HepG2 (cell line): ENCODE measurements around the gene ASXL1. TPM values are rescaled to one million over a fixed set of nuclear protein-coding genes. Genes with fewer than 3 reads are reported as not detected.

Experiments used
- ATM ChIP-seq: fragments of 450-650 bp; IDR thresholded peaks from 2 replicates; pipeline ENCODE4 v1.7.1; 2017; ENCODE audit warnings: mild to moderate bottlenecking, borderline replicate concordance
- EP300 ChIP-seq, 3 experiments: sonication (generic) in 1 of 3; formaldehyde crosslinking in 1 of 3; IDR thresholded peaks; 2 replicates each; pipeline versions ENCODE4 v1.5.1 to v1.6.1; 2011 to 2020; ENCODE audit warnings: low read depth in 2 of 3, low read length in 2 of 3, borderline replicate concordance in 1 of 3, improper control_type of control experiment in 1 of 3, mild to moderate bottlenecking in 1 of 3, missing genetic modification reagents in 1 of 3, moderate library complexity in 1 of 3
- GTF3A ChIP-seq: sonication (generic); formaldehyde crosslinking; conservative IDR thresholded peaks from 2 replicates; pipeline ENCODE4 v1.4.0; 2020; ENCODE audit warnings: mild to moderate bottlenecking, missing genetic modification reagents
- HMG20A ChIP-seq: IDR thresholded peaks from 2 replicates; pipeline ENCODE4 v1.6.1; 2016; ENCODE audit warnings: borderline replicate concordance
- HNRNPLL ChIP-seq: fragments of 200-400 bp; formaldehyde crosslinking; IDR thresholded peaks from 2 replicates; pipeline ENCODE4 v1.6.1; 2017; ENCODE audit warnings: mild to moderate bottlenecking, low read depth, low read length; ENCODE audit not compliant: poor library complexity, severe bottlenecking
- JUN ChIP-seq: sonication (generic); formaldehyde crosslinking; IDR thresholded peaks from 2 replicates; pipeline ENCODE4 v1.4.0; 2020; ENCODE audit warnings: mild to moderate bottlenecking, missing genetic modification reagents
- MED1 ChIP-seq: sonication (generic); formaldehyde crosslinking; IDR thresholded peaks from 2 replicates; pipeline ENCODE4 v1.4.0; 2020; ENCODE audit warnings: missing genetic modification reagents
- MXI1 ChIP-seq: IDR thresholded peaks from 3 replicates; pipeline ENCODE4 v1.6.1; 2012; ENCODE audit warnings: low read depth, low read length, inconsistent platforms, borderline replicate concordance
- PHF5A ChIP-seq: IDR thresholded peaks from one replicate; pipeline ENCODE4 v1.6.1; 2018; ENCODE audit warnings: low read depth, missing genetic modification reagents; ENCODE audit not compliant: unreplicated experiment
- THAP11 ChIP-seq: IDR thresholded peaks from 2 replicates; pipeline ENCODE4 v1.6.1; 2016; ENCODE audit warnings: missing biosample characterization, missing genetic modification reagents
- ZBTB49 ChIP-seq: sonication (generic); formaldehyde crosslinking; IDR thresholded peaks from 2 replicates; pipeline ENCODE4 v1.4.0; 2020; ENCODE audit warnings: missing genetic modification reagents, borderline replicate concordance
- ZNF24 ChIP-seq: fragments of 450-650 bp; IDR thresholded peaks from 2 replicates; pipeline ENCODE4 v1.6.1; 2017; ENCODE audit warnings: antibody characterized with exemption, mild to moderate bottlenecking
- ZNF644 ChIP-seq: IDR thresholded peaks from 2 replicates; pipeline ENCODE4 v1.6.1; 2016; ENCODE audit warnings: low read depth
- polyA plus RNA-seq, 8 experiments: library from polyadenylated mRNA; depleted of rRNA in 3 of 8; stranded (reverse) in 7 of 8; unstranded in 1 of 8; fragments of >200 nt; fragmentation: Illumina TruSeq in 4 of 8; extraction: Trizol in 4 of 8; gene quantifications; 2 replicates each; pipeline versions ENCODE4 v1.2.1 to v1.2.3, GENCODE V29; 2011 to 2016; ENCODE audit warnings: low read depth in 4 of 8, missing spikeins in 1 of 8, mixed read lengths in 1 of 8; ENCODE audit not compliant: insufficient read depth in 1 of 8
- total RNA-seq, 5 experiments: library from RNA; depleted of rRNA; stranded (reverse); fragments of >200 nt; fragmentation: Illumina TruSeq; extraction: Trizol; gene quantifications; 2 replicates each; pipeline ENCODE4 v1.2.3, GENCODE V29; 2016; ENCODE audit warnings: low read depth in 1 of 5
- TF ChIP-seq, protein P1 (sequence below): sonication (generic); formaldehyde crosslinking; IDR thresholded peaks from 2 replicates; pipeline ENCODE4 v1.5.1; 2020; ENCODE audit warnings: missing genetic modification reagents, mild to moderate bottlenecking, borderline replicate concordance
- TF ChIP-seq, protein P2 (sequence below): sonication (generic); formaldehyde crosslinking; IDR thresholded peaks from 2 replicates; pipeline ENCODE4 v1.5.1; 2020; ENCODE audit warnings: mild to moderate bottlenecking, missing genetic modification reagents, borderline replicate concordance
- TF ChIP-seq, protein P3 (sequence below): sonication (generic); formaldehyde crosslinking; IDR thresholded peaks from 2 replicates; pipeline ENCODE4 v1.4.0; 2020; ENCODE audit warnings: missing genetic modification reagents, low read depth, mild to moderate bottlenecking, borderline replicate concordance

The ASXL1 gene
- total and polyA plus RNA-seq, 2 of the 13 experiments (the other 11 are each of a cell fraction or from before 2014, with no cell fraction given), result 62.1 to 74.8 TPM

- TF ChIP-seq ZBTB49 (CRISPR knock-in tag) (no peak), HNRNPLL (no peak), ATM (no peak), GTF3A (CRISPR knock-in tag) (0 out of 2 replicates have a peak, but pooled peaks have one; percentile 60), MXI1 (peak; percentile 67; the same call in 1 of the 3 replicates), EP300 (IDR thresholded peaks at IDR 0.05; ENCODE audit: low read depth in 2 of 2, low read length in 2 of 2) (peak in 1 of 2 experiments; percentile 54; a peak in 2 of 4 replicates), EP300 (CRISPR knock-in tag; IDR thresholded peaks at IDR 0.05; ENCODE audit: borderline replicate concordance) (no peak), HMG20A (CRISPR knock-in tag) (peak; percentile 50), ZNF644 (CRISPR knock-in tag) (0 out of 2 replicates have a peak, but pooled peaks have one; percentile 36), JUN (no peak), MED1 (CRISPR knock-in tag) (peak; percentile 35; the same call in 1 of the 2 replicates), ZNF24 (0 out of 2 replicates have a peak, but pooled peaks have one; percentile 68), THAP11 (CRISPR knock-in tag) (peak; percentile 66), PHF5A (CRISPR knock-in tag) (peak; percentile 63)
- TF ChIP-seq, protein P1, sequence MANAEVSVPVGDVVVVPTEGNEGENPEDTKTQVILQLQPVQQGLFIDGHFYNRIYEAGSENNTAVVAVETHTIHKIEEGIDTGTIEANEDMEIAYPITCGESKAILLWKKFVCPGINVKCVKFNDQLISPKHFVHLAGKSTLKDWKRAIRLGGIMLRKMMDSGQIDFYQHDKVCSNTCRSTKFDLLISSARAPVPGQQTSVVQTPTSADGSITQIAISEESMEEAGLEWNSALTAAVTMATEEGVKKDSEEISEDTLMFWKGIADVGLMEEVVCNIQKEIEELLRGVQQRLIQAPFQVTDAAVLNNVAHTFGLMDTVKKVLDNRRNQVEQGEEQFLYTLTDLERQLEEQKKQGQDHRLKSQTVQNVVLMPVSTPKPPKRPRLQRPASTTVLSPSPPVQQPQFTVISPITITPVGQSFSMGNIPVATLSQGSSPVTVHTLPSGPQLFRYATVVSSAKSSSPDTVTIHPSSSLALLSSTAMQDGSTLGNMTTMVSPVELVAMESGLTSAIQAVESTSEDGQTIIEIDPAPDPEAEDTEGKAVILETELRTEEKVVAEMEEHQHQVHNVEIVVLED (CRISPR knock-in tag), result no peak
- TF ChIP-seq, protein P2, sequence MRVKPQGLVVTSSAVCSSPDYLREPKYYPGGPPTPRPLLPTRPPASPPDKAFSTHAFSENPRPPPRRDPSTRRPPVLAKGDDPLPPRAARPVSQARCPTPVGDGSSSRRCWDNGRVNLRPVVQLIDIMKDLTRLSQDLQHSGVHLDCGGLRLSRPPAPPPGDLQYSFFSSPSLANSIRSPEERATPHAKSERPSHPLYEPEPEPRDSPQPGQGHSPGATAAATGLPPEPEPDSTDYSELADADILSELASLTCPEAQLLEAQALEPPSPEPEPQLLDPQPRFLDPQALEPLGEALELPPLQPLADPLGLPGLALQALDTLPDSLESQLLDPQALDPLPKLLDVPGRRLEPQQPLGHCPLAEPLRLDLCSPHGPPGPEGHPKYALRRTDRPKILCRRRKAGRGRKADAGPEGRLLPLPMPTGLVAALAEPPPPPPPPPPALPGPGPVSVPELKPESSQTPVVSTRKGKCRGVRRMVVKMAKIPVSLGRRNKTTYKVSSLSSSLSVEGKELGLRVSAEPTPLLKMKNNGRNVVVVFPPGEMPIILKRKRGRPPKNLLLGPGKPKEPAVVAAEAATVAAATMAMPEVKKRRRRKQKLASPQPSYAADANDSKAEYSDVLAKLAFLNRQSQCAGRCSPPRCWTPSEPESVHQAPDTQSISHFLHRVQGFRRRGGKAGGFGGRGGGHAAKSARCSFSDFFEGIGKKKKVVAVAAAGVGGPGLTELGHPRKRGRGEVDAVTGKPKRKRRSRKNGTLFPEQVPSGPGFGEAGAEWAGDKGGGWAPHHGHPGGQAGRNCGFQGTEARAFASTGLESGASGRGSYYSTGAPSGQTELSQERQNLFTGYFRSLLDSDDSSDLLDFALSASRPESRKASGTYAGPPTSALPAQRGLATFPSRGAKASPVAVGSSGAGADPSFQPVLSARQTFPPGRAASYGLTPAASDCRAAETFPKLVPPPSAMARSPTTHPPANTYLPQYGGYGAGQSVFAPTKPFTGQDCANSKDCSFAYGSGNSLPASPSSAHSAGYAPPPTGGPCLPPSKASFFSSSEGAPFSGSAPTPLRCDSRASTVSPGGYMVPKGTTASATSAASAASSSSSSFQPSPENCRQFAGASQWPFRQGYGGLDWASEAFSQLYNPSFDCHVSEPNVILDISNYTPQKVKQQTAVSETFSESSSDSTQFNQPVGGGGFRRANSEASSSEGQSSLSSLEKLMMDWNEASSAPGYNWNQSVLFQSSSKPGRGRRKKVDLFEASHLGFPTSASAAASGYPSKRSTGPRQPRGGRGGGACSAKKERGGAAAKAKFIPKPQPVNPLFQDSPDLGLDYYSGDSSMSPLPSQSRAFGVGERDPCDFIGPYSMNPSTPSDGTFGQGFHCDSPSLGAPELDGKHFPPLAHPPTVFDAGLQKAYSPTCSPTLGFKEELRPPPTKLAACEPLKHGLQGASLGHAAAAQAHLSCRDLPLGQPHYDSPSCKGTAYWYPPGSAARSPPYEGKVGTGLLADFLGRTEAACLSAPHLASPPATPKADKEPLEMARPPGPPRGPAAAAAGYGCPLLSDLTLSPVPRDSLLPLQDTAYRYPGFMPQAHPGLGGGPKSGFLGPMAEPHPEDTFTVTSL (CRISPR knock-in tag), result 0 out of 2 replicates have a peak, but pooled peaks have one; percentile 2
- TF ChIP-seq, protein P3, sequence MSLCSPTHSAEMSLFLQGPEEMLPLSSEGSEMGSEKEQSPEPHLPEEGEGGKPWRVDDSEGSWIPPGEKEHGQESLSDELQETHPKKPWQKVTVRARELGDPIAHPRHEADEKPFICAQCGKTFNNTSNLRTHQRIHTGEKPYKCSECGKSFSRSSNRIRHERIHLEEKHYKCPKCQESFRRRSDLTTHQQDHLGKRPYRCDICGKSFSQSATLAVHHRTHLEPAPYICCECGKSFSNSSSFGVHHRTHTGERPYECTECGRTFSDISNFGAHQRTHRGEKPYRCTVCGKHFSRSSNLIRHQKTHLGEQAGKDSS (CRISPR knock-in tag), result no peak
Measured at GRCh38 chr20:32484958-32485769, 127.0 kb downstream of the ASXL1 start (continued).
